CD4-positive, alpha-beta T cell treated with Interleukin-6 for 4 hours (primary cell): ENCODE results near the gene OLFM4.
"Not testable (repeated sequence)": the region's sequence is repeated elsewhere in the genome, so short reads cannot be mapped to it uniquely, and the experiment has no call there.

Source experiments
- DNase-seq: peaks from one replicate; pipeline ENCODE4 v3.0.0-alpha.2; 2020; ENCODE audit warnings: mixed read lengths

OLFM4 gene, protein sequence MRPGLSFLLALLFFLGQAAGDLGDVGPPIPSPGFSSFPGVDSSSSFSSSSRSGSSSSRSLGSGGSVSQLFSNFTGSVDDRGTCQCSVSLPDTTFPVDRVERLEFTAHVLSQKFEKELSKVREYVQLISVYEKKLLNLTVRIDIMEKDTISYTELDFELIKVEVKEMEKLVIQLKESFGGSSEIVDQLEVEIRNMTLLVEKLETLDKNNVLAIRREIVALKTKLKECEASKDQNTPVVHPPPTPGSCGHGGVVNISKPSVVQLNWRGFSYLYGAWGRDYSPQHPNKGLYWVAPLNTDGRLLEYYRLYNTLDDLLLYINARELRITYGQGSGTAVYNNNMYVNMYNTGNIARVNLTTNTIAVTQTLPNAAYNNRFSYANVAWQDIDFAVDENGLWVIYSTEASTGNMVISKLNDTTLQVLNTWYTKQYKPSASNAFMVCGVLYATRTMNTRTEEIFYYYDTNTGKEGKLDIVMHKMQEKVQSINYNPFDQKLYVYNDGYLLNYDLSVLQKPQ

GRCh38 chr13:53028637-53029203 lies at the start of gene OLFM4:
Gene OLFM4, plus strand, starts transcription at chr13:53028813. Its CDS starts 24 bp downstream, at chr13:53028837.
- no peak for DNase-seq

- no peak for DNase-seq
These were observed 49.6 kb upstream of the OLFM4 start for GRCh38 chr13:52978989-52979388.

- no peak for DNase-seq
These were observed 47.9 kb upstream of the OLFM4 start for GRCh38 chr13:52980695-52981094.

DNA sequence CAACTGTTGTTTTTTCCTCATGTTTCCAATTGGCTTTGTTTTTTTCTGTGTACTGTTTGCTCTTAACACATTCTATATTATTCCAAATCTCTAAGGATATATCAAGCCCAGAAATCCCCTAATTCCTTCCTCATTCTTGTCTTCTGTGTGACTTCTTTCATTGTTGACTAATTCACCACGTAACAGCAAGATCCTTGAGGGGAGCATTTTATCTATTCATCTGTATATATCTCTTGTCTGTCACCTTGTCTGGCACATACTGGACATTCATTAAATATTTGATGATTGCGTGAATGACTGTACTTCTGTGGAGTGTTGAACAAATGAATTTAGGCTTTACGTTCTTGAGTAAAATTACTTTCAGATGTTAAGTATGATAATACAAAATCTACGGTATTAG lies 44.8 kb upstream of the OLFM4 start:
- no peak for DNase-seq

DNA sequence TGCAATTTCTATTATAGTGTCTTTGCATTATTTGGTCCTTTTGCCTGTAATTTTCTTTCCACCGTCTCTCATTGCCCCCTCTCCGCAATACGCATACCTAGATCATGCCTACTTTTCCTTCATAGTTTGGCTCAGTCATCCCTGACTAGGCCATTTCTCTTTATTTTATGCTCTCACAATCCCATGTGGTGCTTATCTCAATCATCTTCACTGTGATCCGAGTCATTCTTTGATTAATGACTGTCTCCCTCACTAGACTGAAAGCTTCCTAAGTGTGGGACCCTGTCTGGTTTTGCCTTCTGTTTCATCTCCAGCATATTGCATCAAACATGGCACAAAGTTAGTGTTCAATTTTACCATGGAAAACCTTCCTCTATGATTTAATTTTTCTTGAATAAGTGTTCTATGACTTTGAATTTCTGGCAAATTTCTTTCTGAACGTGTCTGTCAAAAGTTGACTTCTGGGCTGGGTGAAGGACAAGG lies 43.7 kb upstream of the OLFM4 start:
- DNase-seq: no peak

DNA sequence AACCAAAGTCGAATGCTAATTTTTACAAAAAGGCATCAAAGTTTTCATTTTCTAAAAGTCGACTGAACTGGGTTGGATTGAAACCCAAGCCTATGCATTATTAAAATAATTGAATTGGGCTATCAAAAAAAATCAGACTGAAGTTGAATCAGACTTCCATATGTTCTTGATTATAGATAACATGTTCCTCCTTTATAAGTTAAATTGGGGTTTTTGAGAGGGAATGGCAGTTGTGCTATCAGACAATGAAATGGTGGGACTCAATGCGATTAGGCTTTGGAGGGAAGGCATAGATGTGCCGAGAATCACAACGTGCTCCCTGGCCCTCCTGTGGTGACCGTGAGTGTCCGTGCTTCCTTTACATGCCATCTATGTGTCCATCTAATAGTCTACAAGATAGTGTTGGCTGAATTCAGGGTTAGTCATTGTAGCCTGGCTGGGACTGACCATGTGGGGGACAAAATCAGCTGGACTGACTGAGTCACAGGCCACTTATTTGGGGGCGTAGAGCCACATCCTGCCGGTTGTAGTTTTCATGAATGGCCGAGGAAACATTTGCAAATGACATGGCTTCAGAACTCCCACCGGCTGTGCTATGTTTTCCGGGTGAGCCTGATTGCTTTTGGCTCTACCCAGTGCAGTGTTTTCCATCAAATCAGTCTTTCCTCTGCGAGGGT lies 37.1 kb upstream of the OLFM4 start:
- DNase-seq: no peak

GRCh38 chr13:52992110-52992509 lies 36.5 kb upstream of the OLFM4 start:
- DNase-seq: no peak

DNA sequence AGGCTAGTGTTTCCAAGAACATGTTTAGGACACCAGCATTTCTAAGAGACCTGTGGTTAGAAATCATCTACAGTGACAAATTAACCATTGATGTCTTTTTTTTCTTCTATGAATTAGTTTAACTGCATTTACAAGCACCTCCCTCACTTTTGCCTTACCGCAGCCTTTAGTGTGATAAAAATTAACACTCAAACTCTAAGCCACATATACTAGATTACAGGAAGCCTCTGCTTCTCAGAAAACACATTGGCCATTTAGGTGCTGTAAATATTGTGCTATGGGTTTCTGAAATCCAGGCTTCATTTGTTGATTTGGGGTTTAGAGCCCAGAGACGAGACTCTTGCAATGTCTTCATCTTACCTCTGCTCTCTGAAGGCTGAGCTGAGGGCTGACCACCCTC lies 34.6 kb upstream of the OLFM4 start:
- DNase-seq: no peak

DNA sequence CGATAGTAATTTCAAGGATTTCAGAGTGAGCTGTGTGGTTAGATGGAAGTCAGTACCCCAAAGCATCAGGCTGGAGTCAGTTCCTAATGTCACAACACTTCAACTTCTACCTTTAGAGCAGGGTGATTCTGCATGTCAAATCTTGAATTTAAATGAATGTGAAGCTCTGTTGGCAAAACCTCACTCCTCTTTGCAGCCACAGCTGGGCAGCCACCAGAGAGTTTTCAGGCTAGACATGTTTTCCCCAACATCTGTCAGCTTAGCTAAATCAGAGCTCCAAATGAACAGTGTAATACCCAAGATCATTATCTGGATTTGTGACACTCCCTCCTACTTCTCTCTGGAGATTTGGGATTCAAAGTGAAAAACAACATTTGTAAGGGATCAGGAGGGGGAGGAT lies 33.7 kb upstream of the OLFM4 start:
- no peak for DNase-seq

DNA sequence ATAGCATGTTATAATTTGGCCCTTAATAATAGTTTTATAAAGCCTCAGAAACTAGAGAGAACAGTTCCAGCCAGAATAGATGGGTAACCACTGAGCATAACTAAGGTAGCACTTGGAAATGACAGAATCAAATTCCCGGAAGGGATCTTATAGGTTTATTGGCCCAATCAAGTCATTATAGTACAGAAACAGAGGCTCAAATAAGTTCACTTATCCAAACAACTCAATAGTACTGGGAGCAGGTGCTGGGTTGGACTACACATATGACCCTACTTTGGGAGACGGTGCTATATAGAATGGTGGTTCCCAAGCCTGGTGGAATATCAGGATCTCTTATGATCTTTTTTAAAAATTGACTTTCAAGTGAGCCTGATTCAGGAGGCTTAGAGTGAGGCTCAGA lies 32.7 kb upstream of the OLFM4 start:
- DNase-seq: no peak

GRCh38 chr13:52997951-52998876 lies 30.4 kb upstream of the OLFM4 start:
- no peak for DNase-seq

DNA sequence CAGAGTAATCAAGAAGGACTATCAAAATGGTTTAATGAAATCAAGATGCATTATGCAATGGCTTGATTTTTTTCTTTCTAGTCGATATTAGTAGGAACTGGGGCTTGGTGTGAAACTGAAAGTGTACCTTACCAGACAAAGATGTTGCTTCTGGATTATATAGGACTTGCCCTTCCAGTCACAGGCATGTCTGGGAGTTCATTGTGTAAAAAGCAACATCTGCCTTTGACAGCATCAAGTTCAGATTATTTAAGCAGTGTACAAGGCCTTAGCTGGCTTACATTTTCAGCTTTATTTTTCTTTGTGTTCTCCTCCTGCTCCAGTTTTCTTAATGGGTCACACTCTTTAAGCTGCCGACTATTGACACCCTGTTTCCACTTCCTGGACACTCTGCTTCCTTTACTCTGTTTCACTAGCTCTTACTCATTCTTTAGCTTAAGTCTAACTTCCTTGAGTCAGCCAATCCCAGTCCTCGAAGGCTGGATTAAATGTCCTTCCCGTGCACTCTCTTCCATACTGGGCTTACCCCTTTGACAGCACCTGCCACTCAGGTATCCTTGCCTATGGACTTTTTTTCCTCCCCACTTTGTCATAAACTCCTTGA lies 29.4 kb upstream of the OLFM4 start:
- DNase-seq: no peak

DNA sequence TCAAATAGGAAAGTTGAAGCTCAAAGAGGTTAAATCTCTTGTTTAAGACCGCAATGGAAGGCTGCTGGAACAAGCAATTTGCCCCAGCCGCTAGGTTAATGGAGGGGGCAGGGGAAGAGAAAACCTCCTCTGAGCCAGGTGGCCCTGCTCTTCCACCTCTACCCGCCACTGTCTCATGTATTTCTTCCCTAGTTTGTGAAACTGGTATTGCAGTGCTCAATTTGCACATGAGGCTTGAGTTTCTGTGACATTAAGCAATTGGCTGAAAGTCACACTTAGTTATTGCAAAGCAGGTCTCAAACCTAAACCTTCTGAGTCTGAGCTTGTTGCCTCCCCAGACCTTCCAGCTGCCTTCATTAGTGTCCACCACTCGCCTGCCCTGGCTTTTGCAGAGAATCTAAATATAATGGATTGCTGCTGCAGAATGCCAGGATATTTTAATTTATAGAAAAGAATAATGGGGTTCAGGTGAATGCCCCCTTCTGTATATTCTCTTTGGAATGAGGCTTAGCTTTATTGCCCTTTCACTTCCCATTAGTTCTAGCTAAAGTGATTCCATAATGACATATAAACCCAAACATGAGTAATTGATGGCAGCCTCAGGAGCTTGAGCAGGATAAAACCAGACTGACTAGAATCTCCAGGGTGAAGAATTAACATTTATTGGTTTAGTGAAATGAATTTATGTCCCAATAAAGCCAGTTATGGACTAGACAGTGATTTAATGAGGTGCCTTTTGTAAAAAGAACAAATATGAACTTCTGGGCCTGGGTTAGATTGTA lies 27.0 kb upstream of the OLFM4 start:
- no peak for DNase-seq

DNA sequence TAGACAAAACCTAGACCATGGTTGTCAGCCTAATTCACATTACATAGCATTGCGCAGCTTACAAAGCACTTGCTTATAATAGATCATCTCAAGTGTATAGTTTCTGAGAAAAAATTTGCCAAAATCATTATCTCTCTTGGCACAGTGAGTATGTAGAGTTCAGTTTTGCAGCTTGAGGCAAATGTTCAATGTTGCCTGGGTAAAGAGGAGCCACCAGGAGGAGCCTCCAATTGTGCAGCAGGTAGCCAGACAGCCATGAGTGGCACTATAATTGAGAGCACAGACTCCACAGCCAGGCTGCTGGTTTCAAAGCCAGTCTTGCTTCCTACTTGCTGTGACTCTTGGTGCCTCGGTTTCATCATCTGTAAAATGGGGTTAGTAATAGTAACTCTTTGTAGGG lies 24.0 kb upstream of the OLFM4 start:
- no peak for DNase-seq

- no peak for DNase-seq
These were observed 23.0 kb upstream of the OLFM4 start for GRCh38 chr13:53005626-53006025.

GRCh38 chr13:53007872-53008271 lies 20.7 kb upstream of the OLFM4 start:
- no peak for DNase-seq

DNA sequence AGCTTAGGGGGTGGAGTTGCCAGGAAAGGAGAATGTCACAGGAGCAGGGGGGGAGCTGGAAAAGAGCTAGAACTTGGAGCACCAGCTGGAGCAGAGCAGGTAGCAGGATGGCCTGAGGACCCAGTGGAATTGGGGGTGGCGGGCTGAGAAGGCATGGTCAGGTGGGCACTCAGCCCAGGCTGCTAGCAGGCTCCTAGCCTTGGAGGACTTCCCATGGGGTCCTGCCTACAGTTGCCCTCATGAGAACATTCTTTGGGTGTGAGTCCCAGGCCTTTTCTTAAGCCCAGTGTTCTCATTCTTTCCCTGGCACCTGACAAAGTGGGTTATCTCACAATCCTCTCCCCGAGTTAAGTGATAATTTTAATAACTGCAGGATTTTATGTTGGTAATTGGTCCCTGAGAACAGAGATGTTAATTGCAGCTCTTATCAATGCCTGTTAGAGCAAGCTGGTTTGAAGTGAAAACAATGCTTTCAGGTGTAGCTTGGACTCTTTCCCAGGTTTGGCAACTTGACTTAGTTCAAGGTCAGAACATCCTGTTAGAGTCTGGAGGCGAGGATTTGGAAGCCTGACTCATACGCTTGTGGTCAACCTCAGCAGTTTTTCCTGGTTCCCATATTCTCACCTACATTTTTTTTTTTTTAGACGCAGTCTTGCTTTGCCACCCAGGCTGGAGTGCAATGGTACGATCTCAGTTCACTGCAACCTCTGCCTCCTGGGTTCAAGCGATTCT lies 18.1 kb upstream of the OLFM4 start:
- no peak for DNase-seq

DNA sequence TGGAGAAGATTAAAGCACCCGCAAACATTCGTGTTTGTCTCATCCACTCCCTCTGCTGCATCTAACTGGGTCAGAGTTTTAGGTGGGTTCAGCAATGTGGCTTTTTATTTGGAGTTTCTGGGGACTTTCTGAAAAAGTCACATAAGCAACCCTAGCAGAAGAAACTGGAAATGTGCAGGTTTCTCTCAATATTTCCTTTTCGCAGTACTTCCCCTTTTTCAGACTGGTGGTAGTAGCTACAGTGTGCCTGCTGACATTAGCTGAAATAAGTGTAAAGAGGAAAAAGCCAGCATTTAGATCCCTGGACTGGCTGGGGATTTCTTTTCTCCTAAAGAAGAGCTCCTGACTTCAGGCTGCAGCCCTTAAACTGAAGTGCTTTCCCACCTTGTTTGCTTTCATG lies 15.9 kb upstream of the OLFM4 start:
- DNase-seq: no peak

DNA sequence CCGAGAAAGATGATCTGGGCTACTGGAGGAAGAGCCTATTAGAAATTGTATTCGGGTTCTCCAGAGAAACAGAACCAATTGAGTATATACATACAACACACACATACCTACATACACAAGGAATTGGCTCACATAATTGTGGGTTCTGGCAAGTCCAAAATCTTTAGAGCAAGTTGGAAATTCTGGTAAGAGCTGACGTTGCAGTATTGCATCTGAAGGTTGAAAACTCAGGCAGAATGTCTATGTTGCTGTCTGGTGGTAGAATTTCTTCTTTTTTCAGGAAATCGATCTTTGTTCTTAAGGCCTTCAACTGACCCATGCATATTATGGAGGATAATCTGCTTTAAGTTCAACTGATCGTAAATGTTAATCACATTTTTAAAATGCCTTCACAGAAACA lies 15.5 kb upstream of the OLFM4 start:
- no peak for DNase-seq

DNA sequence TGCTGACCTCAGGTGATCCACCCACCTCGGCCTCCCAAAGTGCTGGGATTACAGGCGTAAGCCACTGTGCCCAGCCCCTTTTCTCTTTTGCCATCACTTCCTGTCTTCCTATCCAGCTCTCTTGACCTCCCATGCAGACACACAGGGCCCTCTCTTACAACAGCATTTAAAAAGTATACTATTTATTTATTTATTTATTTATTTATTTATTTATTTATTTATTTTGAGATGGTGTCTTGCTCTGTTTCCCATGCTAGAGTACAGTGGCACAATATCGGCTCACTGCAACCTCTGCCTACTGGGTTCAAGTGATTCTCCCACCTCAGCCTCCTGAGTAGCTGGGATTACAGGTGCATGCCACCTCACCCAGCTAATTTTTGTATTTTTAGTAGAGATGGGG lies 14.6 kb upstream of the OLFM4 start:
- DNase-seq: not testable (repeated sequence)
